GM19397 (cell line): ENCODE data around the gene POLR2H.

Experiments
- ATAC-seq: cut with Tn5 transposase; IDR thresholded peaks from one replicate; pipeline ENCODE4 v1.9.1; 2021; ENCODE audit warnings: mild to moderate bottlenecking, moderate library complexity; ENCODE audit not compliant: unreplicated experiment

POLR2H gene

GRCh38 chr3:184368116-184368515 lies 6.6 kb downstream of the POLR2H start:
- no peak for ATAC-seq

- no peak for ATAC-seq
Measured at GRCh38 chr3:184368586-184369183, 7.2 kb downstream of the POLR2H start.

- peak; percentile 65 for ATAC-seq
Measured at GRCh38 chr3:184371570-184372018, 10.1 kb downstream of the POLR2H start.

DNA sequence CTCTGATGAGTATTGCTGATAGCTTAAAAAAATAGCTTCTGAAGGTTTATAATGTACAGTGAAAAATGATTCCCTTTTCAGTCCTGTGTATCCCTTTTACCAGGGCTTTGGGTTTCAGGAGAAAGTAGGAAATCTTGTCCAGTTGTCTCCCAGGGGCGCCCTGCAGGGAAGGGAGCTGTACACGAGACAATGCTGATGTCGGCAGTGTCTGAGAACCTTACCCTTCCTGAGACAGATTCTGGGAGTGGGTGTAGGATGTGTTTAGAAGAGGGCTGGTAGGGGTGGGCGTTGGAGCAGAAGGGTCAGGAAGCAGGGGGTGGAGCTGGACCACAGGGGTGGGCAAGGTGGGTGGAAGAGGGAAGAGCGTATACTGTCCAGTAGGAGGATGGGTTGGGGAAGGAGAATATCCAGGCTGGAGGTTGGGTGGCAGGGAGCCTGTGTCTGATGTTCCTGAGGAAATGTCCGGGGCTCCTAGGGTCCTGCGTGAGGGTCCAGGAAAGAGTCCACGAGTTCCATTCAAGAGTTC lies 10.8 kb downstream of the POLR2H start:
- no peak for ATAC-seq

GRCh38 chr3:184372911-184373310 lies 11.4 kb downstream of the POLR2H start:
- ATAC-seq: no peak

DNA sequence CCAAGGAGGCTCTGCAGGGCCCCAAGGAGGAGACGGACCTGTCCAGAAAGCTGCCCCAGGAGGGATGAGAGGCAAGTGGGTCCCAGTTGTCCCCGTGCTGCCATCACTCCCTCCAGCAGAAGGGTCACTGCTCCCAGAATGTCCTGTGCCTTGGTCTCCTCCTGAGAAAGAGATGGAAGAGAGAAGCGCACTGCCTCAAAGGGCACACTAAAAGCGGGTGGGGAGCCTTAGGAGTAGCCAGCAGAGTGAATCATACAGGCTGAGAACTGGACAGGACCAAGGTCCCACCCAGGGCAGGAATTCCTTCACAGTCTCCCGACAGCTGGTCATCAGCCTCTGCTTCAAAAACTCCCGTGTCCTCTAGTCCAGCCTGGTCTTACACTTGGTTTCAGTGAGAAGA lies 11.9 kb downstream of the POLR2H start:
- no peak for ATAC-seq

DNA sequence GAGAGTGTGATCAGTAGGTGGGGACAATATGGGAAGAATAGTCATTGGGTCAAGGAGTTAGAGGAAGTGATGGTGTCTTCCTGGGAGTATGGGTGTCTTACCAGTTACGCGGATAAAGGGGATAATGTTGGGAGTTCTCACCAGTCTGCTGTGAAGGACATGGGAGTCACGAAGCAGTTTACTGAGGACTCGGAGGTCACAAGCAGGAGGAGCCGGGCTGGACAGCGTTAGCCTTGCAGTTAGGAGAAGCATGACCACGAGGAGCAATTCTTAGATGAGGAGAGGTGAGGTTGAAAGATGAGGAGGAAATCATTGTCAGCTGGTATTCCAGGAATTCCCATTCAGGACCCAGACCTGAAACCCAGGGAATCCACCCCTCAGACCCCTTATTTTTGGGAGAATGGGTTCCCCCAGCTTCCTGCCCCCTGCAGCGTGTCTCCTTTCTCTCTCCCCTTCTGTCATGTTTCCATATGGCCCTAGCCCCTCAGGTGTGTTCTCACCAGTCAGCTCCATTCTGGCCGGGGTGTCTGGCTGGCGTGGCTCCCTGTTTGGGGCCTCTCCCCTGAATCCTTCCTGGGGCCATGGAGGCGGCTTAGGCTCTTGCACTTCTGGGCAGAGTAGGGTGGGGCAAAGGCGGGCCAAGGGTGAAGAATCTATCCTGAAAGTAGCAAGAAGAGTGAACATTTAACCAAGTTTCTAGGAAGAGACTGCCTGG lies 14.4 kb downstream of the POLR2H start:
- no peak for ATAC-seq

DNA sequence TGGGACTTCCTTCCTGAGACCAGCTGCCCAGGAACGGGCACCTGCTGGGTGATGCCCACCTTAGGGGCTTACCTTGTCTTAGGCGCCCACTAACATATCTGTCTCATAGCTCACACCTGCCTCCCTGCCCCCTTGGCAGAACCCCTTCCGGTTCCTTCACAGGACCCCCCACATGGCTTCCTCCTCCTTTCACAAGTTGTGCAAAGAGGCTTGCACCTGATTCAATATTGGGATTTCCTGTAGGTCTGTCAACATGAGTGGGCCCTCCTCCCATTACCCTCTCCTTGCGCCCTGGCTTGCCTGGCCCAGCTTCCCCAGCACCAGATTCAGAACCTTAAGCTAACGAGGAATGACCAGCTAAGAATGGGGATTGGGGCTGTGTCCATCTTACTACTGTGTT lies 15.9 kb downstream of the POLR2H start:
- ATAC-seq: no peak

DNA sequence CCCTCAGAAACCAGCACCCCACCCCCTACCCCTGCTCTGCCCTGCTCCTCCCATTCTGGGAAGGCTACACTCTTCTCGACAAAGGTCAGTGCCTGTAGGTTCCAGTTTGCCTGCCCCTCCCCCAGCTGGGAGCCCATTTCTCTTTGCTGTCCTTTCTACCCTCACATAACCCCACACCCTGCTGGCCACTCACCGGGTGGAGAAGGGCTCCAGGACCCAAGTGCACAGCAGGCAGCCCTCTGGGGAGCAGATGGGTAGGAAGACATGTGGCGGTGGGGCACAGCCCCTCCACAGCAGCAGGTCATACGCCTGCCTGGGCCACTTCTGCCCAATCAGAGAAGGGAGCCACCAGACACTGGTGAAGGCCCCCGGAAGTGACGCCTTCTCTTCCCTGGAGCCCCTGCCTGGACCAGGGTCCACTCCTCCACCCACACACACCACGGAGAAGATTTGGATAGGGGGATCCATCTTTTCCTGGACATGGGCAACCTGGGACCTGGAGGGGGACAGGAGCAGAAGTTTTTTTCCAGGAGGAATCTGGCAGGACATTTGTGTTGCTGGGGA lies 16.5 kb downstream of the POLR2H start, which contains the start of gene THPO:
Gene THPO (minus strand): TSS at position 326 of the 564 bp plus-strand sequence. CDS start 1,948 bp downstream, outside the sequence.
- ATAC-seq: no peak

- no peak for ATAC-seq
Measured at GRCh38 chr3:184378651-184379357, 17.3 kb downstream of the POLR2H start.

DNA sequence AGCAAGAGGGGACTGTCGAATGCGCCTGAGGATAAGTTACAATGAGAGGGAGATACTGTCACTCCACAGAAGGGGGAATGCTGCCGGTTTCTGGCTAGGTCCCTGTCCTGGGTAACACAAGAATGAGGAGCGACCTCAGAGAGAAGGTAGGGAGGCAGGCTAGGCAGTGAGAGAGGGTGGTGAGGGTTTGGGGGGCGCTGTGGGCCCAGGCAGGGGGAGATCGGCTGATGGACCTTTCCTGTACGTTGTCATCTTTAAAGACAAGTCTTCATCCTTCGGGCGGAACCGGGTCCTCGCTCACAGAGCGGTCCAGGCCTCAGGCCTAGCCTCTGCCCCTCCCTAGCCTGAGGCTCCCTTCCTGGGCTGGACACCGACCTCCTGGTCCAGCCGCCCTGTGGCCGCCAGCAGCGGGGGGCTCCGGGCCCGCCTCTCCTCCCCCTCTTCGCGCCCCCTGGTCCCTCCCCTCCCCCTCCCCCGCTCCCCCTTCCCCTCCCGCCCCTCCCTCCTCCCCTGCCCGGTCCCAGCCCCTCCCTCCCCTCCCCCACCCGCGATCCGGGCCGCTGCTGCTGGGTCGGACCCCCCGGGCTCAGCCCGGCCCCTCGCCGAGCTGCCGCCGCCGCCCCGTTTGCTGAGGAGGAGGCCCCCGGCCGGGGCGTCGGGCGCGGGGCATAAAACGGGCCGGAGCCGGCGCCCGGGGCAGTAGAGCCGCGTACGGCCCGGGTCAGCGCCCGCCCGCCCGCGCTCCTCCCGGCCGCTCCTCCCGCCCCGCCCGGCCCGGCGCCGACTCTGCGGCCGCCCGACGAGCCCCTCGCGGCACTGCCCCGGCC lies 18.1 kb downstream of the POLR2H start, which contains the start of gene CHRD:
Gene CHRD (plus strand): TSS at position 697 of the 827 bp plus-strand sequence. CDS start 265 bp downstream, outside the sequence.
- no peak for ATAC-seq

- no peak for ATAC-seq
Measured at GRCh38 chr3:184380185-184380626, 18.7 kb downstream of the POLR2H start.

DNA sequence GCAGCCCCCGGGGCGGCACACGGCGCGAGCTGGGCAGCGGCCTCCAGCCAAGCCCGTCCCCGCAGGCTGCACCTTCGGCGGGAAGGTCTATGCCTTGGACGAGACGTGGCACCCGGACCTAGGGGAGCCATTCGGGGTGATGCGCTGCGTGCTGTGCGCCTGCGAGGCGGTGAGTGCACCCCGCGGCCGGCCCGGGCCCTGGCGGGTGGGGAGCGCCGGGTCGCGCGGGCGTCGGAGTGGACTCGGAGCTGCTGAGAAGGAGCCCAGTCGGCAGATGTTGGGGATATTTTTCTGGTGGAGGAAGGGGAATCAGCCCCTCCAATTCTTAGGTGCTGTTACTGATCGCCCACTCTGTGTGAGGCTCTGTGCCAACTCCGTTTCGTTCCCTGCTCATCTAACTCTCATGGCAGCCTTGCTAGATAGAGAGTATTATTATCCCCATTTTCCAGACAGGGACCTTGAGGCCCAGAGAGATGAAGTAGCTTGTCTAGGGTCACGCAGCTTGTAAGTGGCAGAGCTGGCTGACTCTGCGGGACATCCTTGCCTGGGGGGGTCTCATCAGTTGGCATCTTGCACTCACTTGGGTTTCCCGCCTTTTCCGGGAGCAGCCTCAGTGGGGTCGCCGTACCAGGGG lies 19.2 kb downstream of the POLR2H start:
- no peak for ATAC-seq

- no peak for ATAC-seq
Measured at GRCh38 chr3:184381261-184382224, 20.0 kb downstream of the POLR2H start.

DNA sequence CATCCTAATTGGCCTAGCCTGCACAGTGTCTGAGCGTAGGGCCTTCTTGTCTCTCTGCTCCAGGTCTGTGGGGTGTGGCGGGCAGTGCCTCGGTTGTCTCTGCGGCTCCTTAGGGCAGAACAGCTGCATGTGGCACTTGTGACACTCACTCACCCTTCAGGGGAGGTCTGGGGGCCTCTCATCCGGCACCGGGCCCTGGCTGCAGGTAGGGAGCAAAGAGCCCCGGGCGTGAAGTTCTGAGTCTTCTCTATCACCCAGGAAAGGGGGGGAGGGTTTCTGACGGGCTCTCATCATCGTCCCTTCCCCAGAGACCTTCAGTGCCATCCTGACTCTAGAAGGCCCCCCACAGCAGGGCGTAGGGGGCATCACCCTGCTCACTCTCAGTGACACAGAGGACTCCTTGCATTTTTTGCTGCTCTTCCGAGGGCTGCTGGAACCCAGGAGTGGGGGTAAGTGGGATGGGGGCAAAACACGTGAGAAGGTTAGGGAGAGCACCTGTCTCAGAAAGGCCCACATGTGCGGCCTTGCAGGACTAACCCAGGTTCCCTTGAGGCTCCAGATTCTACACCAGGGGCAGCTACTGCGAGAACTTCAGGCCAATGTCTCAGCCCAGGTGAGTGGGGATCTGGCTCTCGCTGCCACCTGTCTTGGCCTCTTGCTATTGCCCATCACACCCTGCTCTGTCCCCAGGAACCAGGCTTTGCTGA lies 21.0 kb downstream of the POLR2H start:
- no peak for ATAC-seq

GRCh38 chr3:184383033-184383740 lies 21.7 kb downstream of the POLR2H start:
- no peak for ATAC-seq

DNA sequence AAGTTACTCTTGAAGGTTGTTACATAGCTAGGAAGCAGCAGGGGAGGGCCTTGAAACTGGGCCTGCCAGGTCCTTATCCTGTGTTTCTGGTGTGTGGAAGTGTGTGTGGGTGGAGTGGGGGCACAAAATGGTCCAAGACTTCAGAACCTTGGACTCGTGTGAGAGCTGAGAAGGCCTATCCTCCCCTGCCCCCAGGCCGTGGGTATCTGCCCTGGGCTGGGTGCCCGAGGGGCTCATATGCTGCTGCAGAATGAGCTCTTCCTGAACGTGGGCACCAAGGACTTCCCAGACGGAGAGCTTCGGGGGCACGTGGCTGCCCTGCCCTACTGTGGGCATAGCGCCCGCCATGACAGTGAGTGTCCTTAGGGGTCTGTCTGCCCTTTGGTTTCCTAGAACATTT lies 22.8 kb downstream of the POLR2H start:
- no peak for ATAC-seq
